Suprapubic skin (tissue), 4 donors: ENCODE data around the gene E2F3. TPM values are rescaled to one million over a fixed set of nuclear protein-coding genes. Genes with fewer than 3 reads are reported as not detected.

Experiments used
- DNase-seq, 2 donors: peaks; one replicate each; pipeline ENCODE4 v3.0.0-alpha.2; 2019; ENCODE audit warnings: low spot score in 2 of 2
- H3K27ac ChIP-seq: fragments of 200-600 bp; sonication (generic); one replicate; pipeline ENCODE4 v1.5.1; 2019
- H3K27me3 ChIP-seq: fragments of 200-600 bp; sonication (generic); one replicate; pipeline ENCODE4 v1.5.1; 2019
- H3K36me3 ChIP-seq: fragments of 200-600 bp; sonication (generic); one replicate; pipeline ENCODE4 v1.5.1; 2019
- H3K4me1 ChIP-seq: fragments of 200-600 bp; sonication (generic); one replicate; pipeline ENCODE4 v1.5.1; 2019
- H3K4me3 ChIP-seq: fragments of 200-600 bp; sonication (generic); one replicate; pipeline ENCODE4 v1.5.1; 2019; ENCODE audit warnings: mild to moderate bottlenecking
- H3K9me3 ChIP-seq: fragments of 200-600 bp; sonication (generic); one replicate; pipeline ENCODE4 v1.5.1; 2019
- CTCF ChIP-seq, 2 donors: fragments of 200-600 bp in 1 of 2; fragments of 450-650 bp in 1 of 2; sonication (generic) in 1 of 2; IDR thresholded peaks; one replicate each; pipeline ENCODE4 v1.5.1; 2016 to 2019; ENCODE audit warnings: antibody characterized with exemption in 2 of 2, mild to moderate bottlenecking in 1 of 2, moderate library complexity in 1 of 2
- EP300 ChIP-seq: sonication (generic); formaldehyde crosslinking; IDR thresholded peaks from one replicate; pipeline ENCODE4 v1.6.1; 2017; ENCODE audit warnings: antibody characterized with exemption
- POLR2A ChIP-seq, 2 donors: fragments of 450-650 bp; IDR thresholded peaks; one replicate each; pipeline ENCODE4 v1.6.1; 2017; ENCODE audit warnings: antibody characterized with exemption in 2 of 2, mild to moderate bottlenecking in 2 of 2, moderate library complexity in 2 of 2
- POLR2AphosphoS5 ChIP-seq, 3 donors: sonication (generic); formaldehyde crosslinking; IDR thresholded peaks; one replicate each; pipeline ENCODE4 v1.6.1; 2017; ENCODE audit warnings: antibody characterized with exemption in 3 of 3
- WGBS: methylation state at CpG from one replicate; pipeline ENCODE4 v1.1.5; 2018; 5-methylcytosine and 5-hydroxymethylcytosine counted together
- total RNA-seq, 4 donors: library from RNA; depleted of rRNA; stranded (reverse); fragments of >200 nt; gene quantifications; one replicate each; pipeline ENCODE4 v1.1.0, GENCODE V29; 2016

Gene E2F3
- total RNA-seq, 4 donors from 2014 or later = 1.9 to 3.6 (median 2.9) TPM

DNA sequence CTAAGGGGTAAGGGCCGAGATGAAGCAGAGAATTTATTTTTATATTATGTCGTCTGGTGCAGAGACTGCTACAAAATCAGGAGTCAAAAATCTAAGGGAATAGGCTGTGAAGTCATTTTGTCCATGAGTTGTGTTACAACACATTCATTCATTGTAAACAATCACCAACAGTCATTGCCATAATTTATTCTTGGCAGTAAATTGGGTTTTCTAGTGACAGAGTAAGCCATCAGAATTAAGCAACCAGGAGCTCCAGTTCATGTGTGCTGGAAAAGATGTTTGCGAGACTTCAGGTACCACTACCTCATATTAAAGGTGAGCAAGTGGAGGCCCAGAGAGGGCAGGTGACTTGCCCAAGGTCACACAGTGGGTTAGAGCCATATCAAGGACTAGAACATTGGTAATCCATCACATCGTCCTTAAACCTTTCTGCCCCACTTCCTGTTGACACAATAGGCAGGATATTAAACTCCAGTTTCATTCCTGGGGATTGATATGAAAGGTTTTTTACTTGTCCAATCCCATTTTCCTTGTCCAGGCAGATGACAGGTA, 46.0 kb downstream of the E2F3 start:
- Histone ChIP-seq H3K4me1 (no peaks in the 10 kb centered on the region), H3K4me3 (no peak overlapping the region), H3K27me3 (no peaks in the 10 kb centered on the region), H3K9me3 (no peaks in the 10 kb centered on the region), H3K27ac (no peak overlapping the region), H3K36me3 (no peaks in the 10 kb centered on the region)
- 59% methylated on average over 4 of the region's 4 CpGs for WGBS
- DNase-seq = no peak
- no peak for TF ChIP-seq CTCF (IDR thresholded peaks at IDR 0.05)
- no peak for TF ChIP-seq POLR2AphosphoS5 (IDR thresholded peaks at IDR 0.05)
- TF ChIP-seq EP300 = no peak
- TF ChIP-seq POLR2A (IDR thresholded peaks at IDR 0.05) = no peak

- no peak overlapping the region for H3K4me3 ChIP-seq
- H3K4me1 ChIP-seq = no peaks in the 10 kb centered on the region
- no peak for DNase-seq
- no peaks in the 10 kb centered on the region for H3K36me3 ChIP-seq
- no peak overlapping the region for H3K27ac ChIP-seq
- TF ChIP-seq POLR2AphosphoS5 (IDR thresholded peaks at IDR 0.05) = no peak
- no peak for TF ChIP-seq POLR2A (IDR thresholded peaks at IDR 0.05)
- TF ChIP-seq EP300 = no peak
- TF ChIP-seq CTCF (IDR thresholded peaks at IDR 0.05) = no peak
- H3K27me3 ChIP-seq = no peaks in the 10 kb centered on the region
- no peaks in the 10 kb centered on the region for H3K9me3 ChIP-seq
- WGBS = 88% methylated on average over 2 of the region's 2 CpGs
Measured at GRCh38 chr6:20448828-20449227, 47.1 kb downstream of the E2F3 start.

GRCh38 chr6:20454204-20454824, 52.6 kb downstream of the E2F3 start:
- Histone ChIP-seq H3K36me3 (no peaks in the 10 kb centered on the region), H3K4me3 (no peak overlapping the region), H3K27ac (no peak overlapping the region), H3K9me3 (no peaks in the 10 kb centered on the region), H3K4me1 (peaks cover 17% of the 10 kb centered on the region), H3K27me3 (no peaks in the 10 kb centered on the region)
- DNase-seq = no peak
- WGBS = 76% methylated on average over 4 of the region's 4 CpGs
- no peak for TF ChIP-seq POLR2AphosphoS5 (IDR thresholded peaks at IDR 0.05)
- no peak for TF ChIP-seq POLR2A (IDR thresholded peaks at IDR 0.05)
- TF ChIP-seq EP300 = no peak
- TF ChIP-seq CTCF (IDR thresholded peaks at IDR 0.05) = no peak

- Histone ChIP-seq H3K27ac (no peak overlapping the region), H3K9me3 (no peaks in the 10 kb centered on the region), H3K36me3 (no peaks in the 10 kb centered on the region), H3K27me3 (no peaks in the 10 kb centered on the region), H3K4me1 (peaks cover 17% of the 10 kb centered on the region), H3K4me3 (no peak overlapping the region)
- no peak for DNase-seq
- WGBS = 44% methylated on average over 5 of the region's 5 CpGs
- TF ChIP-seq CTCF (IDR thresholded peaks at IDR 0.05) (no peak), POLR2A (IDR thresholded peaks at IDR 0.05) (no peak), EP300 (no peak), POLR2AphosphoS5 (IDR thresholded peaks at IDR 0.05) (no peak)
Measured at GRCh38 chr6:20455251-20455940, 53.7 kb downstream of the E2F3 start.
